K562 (cell line): ENCODE results near the gene RITA1. TPM values are rescaled to one million over a fixed set of nuclear protein-coding genes. Genes with fewer than 3 reads are reported as not detected.

Source experiments
- ATAC-seq: fragments of 200-7000 bp; cut with Tn5 transposase; 3 replicates; pipeline ENCODE4 v1.9.1; 2020; ENCODE audit warnings: moderate library complexity
- BruUV-seq: library from RNA; stranded (reverse); fragments of 400-500 nt; replicated peaks from 2 replicates; lab custom pipeline; 2021; lab: Mats Ljungman, UMichigan
- CTCF ChIA-PET: fragments of 300-600 bp; formaldehyde crosslinking; extraction: SDS; loops from one replicate; lab custom pipeline; 2021; ENCODE audit warnings: low intra/inter-chr PET ratio; lab: Yijun Ruan, JAX
- POLR2A ChIA-PET: fragments of 300-600, 350-650 bp; sonication (Branson Sonifier 250); formaldehyde crosslinking; extraction: SDS; loops from one replicate; lab custom pipeline; 2021; ENCODE audit warnings: antibody characterized with exemption, inconsistent platforms; lab: Yijun Ruan, JAX
- DNase-seq, 4 experiments: peaks; one replicate each; pipeline versions ENCODE4 v3.0.0 to v3.0.0-alpha.2; 2011 to 2018; ENCODE audit warnings: low spot score in 3 of 4, mixed read lengths in 3 of 4; ENCODE audit errors: extremely low read depth in 1 of 4
- FAIRE-seq: peaks from 2 replicates; lab custom pipeline; 2011; peaks lifted over from hg19 to GRCh38; lab: Jason Lieb, UNC
- H2AFZ ChIP-seq: 2 replicates; pipeline ENCODE4 v1.6.0; 2011; ENCODE audit warnings: low read depth, low read length, control low read depth, inconsistent platforms
- H3K27ac ChIP-seq: fragments of 200-600 bp; 3 replicates; pipeline ENCODE4 v1.8.0; 2011; ENCODE audit warnings: low read depth, mild to moderate bottlenecking, control low read depth, inconsistent platforms, low read length, moderate library complexity, mixed read lengths; ENCODE audit errors: extremely low read depth
- H3K27me3 ChIP-seq, 2 experiments: fragments of 300-600 bp in 1 of 2; 2 replicates in 1 of 2; 3 replicates in 1 of 2; pipeline versions ENCODE4 v1.6.0 to v1.8.0; 2011; ENCODE audit warnings: inconsistent platforms in 2 of 2, low read length in 2 of 2, mild to moderate bottlenecking in 1 of 2, mixed read lengths in 1 of 2, moderate library complexity in 1 of 2; ENCODE audit not compliant: control insufficient read depth in 2 of 2, insufficient read depth in 2 of 2
- H3K36me3 ChIP-seq: fragments of 300-600 bp; 3 replicates; pipeline ENCODE4 v1.8.0; 2011; ENCODE audit warnings: mild to moderate bottlenecking, low read length, inconsistent platforms; ENCODE audit not compliant: control insufficient read depth, insufficient read depth
- H3K4me1 ChIP-seq, 2 experiments: fragments of 200-600 bp in 1 of 2; replicated peaks in 1 of 2; 2 replicates in 1 of 2; 3 replicates in 1 of 2; pipeline versions ENCODE4 v1.5.1 to v1.8.0; 2011; ENCODE audit warnings: inconsistent platforms in 2 of 2, low read length in 2 of 2, mild to moderate bottlenecking in 1 of 2, mixed read lengths in 1 of 2, moderate library complexity in 1 of 2; ENCODE audit not compliant: control insufficient read depth in 2 of 2, insufficient read depth in 2 of 2
- H3K4me2 ChIP-seq: 2 replicates; pipeline ENCODE4 v1.6.1; 2011; ENCODE audit warnings: low read length, control low read depth, inconsistent platforms, mixed read lengths; ENCODE audit not compliant: insufficient read depth
- H3K4me3 ChIP-seq: fragments of 200-600 bp; sonication (generic), shearing (Covaris generic); 2 replicates; pipeline ENCODE4 v1.5.1; 2016; ENCODE audit warnings: control low read depth, inconsistent platforms
- H3K79me2 ChIP-seq: fragments of 200-600 bp; 3 replicates; pipeline ENCODE4 v1.8.0; 2011; ENCODE audit warnings: low read length, inconsistent platforms; ENCODE audit not compliant: control insufficient read depth, insufficient read depth
- H3K9ac ChIP-seq, 2 experiments: 2 replicates each; pipeline versions ENCODE4 v1.6.0 to v1.6.1; 2011; ENCODE audit warnings: low read depth in 2 of 2, low read length in 2 of 2, control low read depth in 1 of 2, inconsistent platforms in 1 of 2, mild to moderate bottlenecking in 1 of 2, mixed read lengths in 1 of 2; ENCODE audit not compliant: insufficient read depth in 1 of 2
- H3K9me1 ChIP-seq: one replicate; pipeline ENCODE4 v1.6.0; 2011; ENCODE audit warnings: inconsistent platforms, mild to moderate bottlenecking, low read length, moderate library complexity; ENCODE audit not compliant: control insufficient read depth, insufficient read depth
- H3K9me3 ChIP-seq: replicated peaks from 2 replicates; pipeline ENCODE4 v1.5.1; 2011; ENCODE audit warnings: low read depth, low read length, inconsistent platforms; ENCODE audit not compliant: control insufficient read depth, insufficient read depth
- H4K20me1 ChIP-seq: replicated peaks from 2 replicates; pipeline ENCODE4 v1.6.1; 2011; ENCODE audit warnings: low read length, inconsistent platforms, mixed read lengths; ENCODE audit not compliant: control insufficient read depth, insufficient read depth
- ARID1B ChIP-seq: fragments of 450-650 bp; IDR thresholded peaks from 2 replicates; pipeline ENCODE4 v1.6.1; 2016; ENCODE audit warnings: antibody characterized with exemption, mild to moderate bottlenecking, inconsistent platforms
- ASH1L ChIP-seq: fragments of 450-650 bp; IDR thresholded peaks from 2 replicates; pipeline ENCODE4 v1.6.1; 2018; ENCODE audit warnings: borderline replicate concordance, mild to moderate bottlenecking, low read depth; ENCODE audit not compliant: partially characterized antibody
- BCOR ChIP-seq: fragments of 450-650 bp; IDR thresholded peaks from 2 replicates; pipeline ENCODE4 v1.6.1; 2016
- CBX1 ChIP-seq: sonication (generic); IDR thresholded peaks from 2 replicates; pipeline ENCODE4 v1.6.1; 2016; ENCODE audit warnings: antibody characterized with exemption, low read depth, mild to moderate bottlenecking
- ELK1 ChIP-seq: sonication (generic); formaldehyde crosslinking; IDR thresholded peaks from 2 replicates; pipeline ENCODE4 v1.8.1; 2022; ENCODE audit warnings: missing genetic modification reagents
- ESRRA ChIP-seq: fragments of 450-650 bp; IDR thresholded peaks from 2 replicates; pipeline ENCODE4 v1.6.1; 2014; ENCODE audit warnings: low read depth, mild to moderate bottlenecking, moderate library complexity, borderline replicate concordance
- HOXB6 ChIP-seq: fragments of 250-450 bp; sonication (Bioruptor Pico); IDR thresholded peaks from 2 replicates; pipeline ENCODE4 v1.5.1; 2022; ENCODE audit warnings: mild to moderate bottlenecking, borderline replicate concordance
- MNT ChIP-seq, 2 experiments: fragments of 450-650 bp; conservative IDR thresholded peaks; 2 replicates each; pipeline ENCODE4 v1.6.1; 2017; ENCODE audit warnings: mild to moderate bottlenecking in 2 of 2, moderate library complexity in 2 of 2
- PML ChIP-seq: IDR thresholded peaks from 2 replicates; pipeline ENCODE4 v1.6.1; 2012; ENCODE audit warnings: low read length, inconsistent platforms
- POLR2AphosphoS2 ChIP-seq: IDR thresholded peaks from 2 replicates; pipeline ENCODE4 v1.6.1; 2012; ENCODE audit warnings: low read length, improper control_type of control experiment
- RBM34 ChIP-seq: fragments of 200-400 bp; formaldehyde crosslinking; IDR thresholded peaks from 2 replicates; pipeline ENCODE4 v1.6.1; 2018; ENCODE audit warnings: low read length, borderline replicate concordance; ENCODE audit not compliant: insufficient read depth
- RCOR1 ChIP-seq, 2 experiments: IDR thresholded peaks; 2 replicates each; pipeline ENCODE4 v1.6.1; 2012; ENCODE audit warnings: low read depth in 2 of 2, low read length in 2 of 2, borderline replicate concordance in 1 of 2, improper control_type of control experiment in 1 of 2
- RUNX1 ChIP-seq: sonication (generic); IDR thresholded peaks from 2 replicates; pipeline ENCODE4 v1.6.1; 2016; ENCODE audit warnings: antibody characterized with exemption, low read depth
- SMAD4 ChIP-seq: fragments of 250-450 bp; sonication (Bioruptor Pico); conservative IDR thresholded peaks from 2 replicates; pipeline ENCODE4 v1.8.0; 2021; ENCODE audit warnings: inconsistent platforms, mild to moderate bottlenecking, moderate library complexity
- STAG1 ChIP-seq: sonication (generic); formaldehyde crosslinking; IDR thresholded peaks from 2 replicates; pipeline ENCODE4 v1.5.0; 2020; ENCODE audit warnings: missing genetic modification reagents, borderline replicate concordance
- TCFL5 ChIP-seq: fragments of 250-450 bp; sonication (Bioruptor Pico); conservative IDR thresholded peaks from 2 replicates; pipeline ENCODE4 v1.6.1; 2021; ENCODE audit warnings: mild to moderate bottlenecking, moderate library complexity, matching md5 sums
- ZBED1 ChIP-seq: IDR thresholded peaks from 2 replicates; pipeline ENCODE4 v1.6.1; 2014
- ZFP1 ChIP-seq: fragments of 450-650 bp; formaldehyde crosslinking; IDR thresholded peaks from 2 replicates; pipeline ENCODE4 v1.4.0; 2020; ENCODE audit warnings: mild to moderate bottlenecking, mixed read lengths
- ZFP36 ChIP-seq: fragments of 150-350 bp; IDR thresholded peaks from 2 replicates; pipeline ENCODE4 v1.6.1; 2018; ENCODE audit warnings: low read length, low read depth; ENCODE audit not compliant: partially characterized antibody
- ZNF589 ChIP-seq: fragments of 200-800 bp; sonication (Bioruptor generic); IDR thresholded peaks from 2 replicates; pipeline ENCODE4 v1.6.1; 2016; ENCODE audit warnings: low read depth, missing genetic modification characterization, missing compliant biosample characterization
- ZNF707 ChIP-seq: fragments of 250-450 bp; sonication (Bioruptor Pico); conservative IDR thresholded peaks from 2 replicates; pipeline ENCODE4 v1.8.0; 2022; ENCODE audit warnings: inconsistent platforms, mild to moderate bottlenecking, moderate library complexity
- WGBS: fragments of 100-300 bp; shearing (Covaris generic); methylation state at CpG from one replicate; pipeline ENCODE4 v1.1.6; 2016; ENCODE audit warnings: low coverage, mixed read lengths; ENCODE audit not compliant: insufficient coverage; ENCODE audit errors: missing lambda C conversion rate; 5-methylcytosine and 5-hydroxymethylcytosine counted together
- in situ Hi-C: fragments of 300-500 bp; cut with MboI; formaldehyde crosslinking; loops from 4 replicates; pipeline ENCODE4 v1.15.0; 2018; ENCODE audit warnings: inconsistent platforms, mixed read lengths
- intact Hi-C: fragments of 100-400 bp; cut with micrococcal nuclease; formaldehyde crosslinking; loops from 2 replicates; pipeline ENCODE4 v1.14.2; 2022
- polyA plus RNA-seq, 8 experiments: library from polyadenylated mRNA; depleted of rRNA in 4 of 8; stranded (reverse) in 5 of 8; unstranded in 3 of 8; fragments of >200 nt; fragmentation: Nextera tagmentation in 2 of 8; fragmentation: Illumina TruSeq in 1 of 8; extraction: Ambion mirVana in 2 of 8; extraction: Trizol in 1 of 8; gene quantifications; 2 replicates each; pipeline versions ENCODE4 v1.2.1 to v1.2.3, GENCODE V29; 2011 to 2014; ENCODE audit warnings: inconsistent platforms in 1 of 8, missing spikeins in 1 of 8
- total RNA-seq, 7 experiments: library from RNA; depleted of rRNA in 6 of 7; stranded (reverse); fragments of >200 nt in 6 of 7; fragmentation: Illumina TruSeq in 2 of 7; extraction: Trizol in 2 of 7; gene quantifications; 2 replicates each; pipeline versions ENCODE4 v1.2.1 to v1.2.3, GENCODE V29; 2011 to 2021; ENCODE audit warnings: low replicate concordance in 1 of 7

The RITA1 gene
- total and polyA plus RNA-seq, 9 of the 15 experiments (the other 6 are each of a cell fraction or from before 2014, with no cell fraction given): 2.8 to 40.4 (median 18.0) TPM

GRCh38 chr12:113221997-113222729 lies 36.6 kb downstream of the RITA1 start:
- H3K4me3 ChIP-seq: peak overlapping the region; percentile 67
- in situ Hi-C loops (no loop called here), intact Hi-C loops (no loop called here)
- ChIA-PET POLR2A (interaction anchor here (0.6 to 3.6 kb wide), 13 partner anchors 9 to 124 kb away, joined by 3 to 30 read pairs (median 4); no protein-coding TSS in a partner anchor), CTCF (no interaction called here)
- H3K27me3 ChIP-seq: no peaks in the 10 kb centered on the region
- peak overlapping the region; percentile 76 for H3K4me2 ChIP-seq
- DNase-seq: peak in 1 of 4 experiments; percentile 62
- no peak for ATAC-seq
- peak overlapping the region; percentile 62 for H3K27ac ChIP-seq
- 2% methylated on average over 12 of the region's 12 CpGs for WGBS
- H3K36me3 ChIP-seq: peaks cover 6% of the 10 kb centered on the region; the same call in 1 of the 3 replicates
- FAIRE-seq: peak; percentile 23
- no peaks in the 10 kb centered on the region for H4K20me1 ChIP-seq
- H3K79me2 ChIP-seq: peaks cover 19% of the 10 kb centered on the region
- peak overlapping the region; percentile 50 for H2AFZ ChIP-seq
- BruUV-seq: TSS peak; percentile 71
- H3K4me1 ChIP-seq: peaks cover 13 to 23% of the 10 kb centered on the region in 2 experiments; a peak in 4 of 5 replicates
- H3K9me1 ChIP-seq: no peaks in the 10 kb centered on the region
- H3K9ac ChIP-seq: peak overlapping the region; percentile 65 to 96
- no peaks in the 10 kb centered on the region for H3K9me3 ChIP-seq
- TF ChIP-seq PML (no peak), ZFP1 (no peak), ARID1B (0 out of 2 replicates have a peak, but pooled peaks have one; percentile 5), ZNF589 (no peak), POLR2AphosphoS2 (no peak), ZFP36 (peak; percentile 86), CBX1 (0 out of 2 replicates have a peak, but pooled peaks have one; percentile 54), ZNF707 (CRISPR knock-in tag) (0 out of 2 replicates have a peak, but pooled peaks have one; percentile 21), ASH1L (no peak), STAG1 (CRISPR knock-in tag) (no peak), HOXB6 (CRISPR knock-in tag) (no peak), ELK1 (no peak), TCFL5 (no peak), RBM34 (no peak), MNT (conservative IDR thresholded peaks at IDR 0.05) (peak; percentile 34 to 59; a peak in 1 of 4 replicates), BCOR (peak; percentile 96), RUNX1 (no peak), RCOR1 (IDR thresholded peaks at IDR 0.05; ENCODE audit: borderline replicate concordance in 1 of 2, low read depth in 2 of 2, low read length in 2 of 2) (0 out of 4 replicates have a peak, but pooled peaks of 1 of the 2 experiments have one; percentile 6), SMAD4 (CRISPR knock-in tag) (0 out of 2 replicates have a peak, but pooled peaks have one; percentile 22), ESRRA (peak; percentile 9), ZBED1 (no peak)
